ENCODE results near the gene CATSPERB.

DNA sequence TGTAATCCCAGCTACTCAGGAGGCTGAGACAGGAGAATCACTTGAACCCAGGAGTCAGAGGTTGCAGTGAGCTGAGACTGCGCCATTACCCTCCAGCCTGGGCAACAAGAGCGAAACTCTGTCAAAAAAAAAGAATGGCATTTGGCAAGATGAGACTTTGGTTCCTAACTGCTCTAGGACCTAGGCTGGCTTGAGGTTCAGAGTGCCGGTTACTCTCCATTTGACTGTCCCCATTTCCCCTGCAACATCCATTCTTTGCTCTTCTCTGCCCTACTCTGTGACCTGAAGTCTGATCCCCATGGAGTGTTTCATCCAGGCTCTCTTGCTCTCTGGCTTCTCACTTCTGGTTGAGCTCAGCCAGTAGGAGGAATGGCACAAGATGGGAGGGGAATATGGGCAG is 195.6 kb downstream of the CATSPERB start:
- TF ChIP-seq, protein P1, sequence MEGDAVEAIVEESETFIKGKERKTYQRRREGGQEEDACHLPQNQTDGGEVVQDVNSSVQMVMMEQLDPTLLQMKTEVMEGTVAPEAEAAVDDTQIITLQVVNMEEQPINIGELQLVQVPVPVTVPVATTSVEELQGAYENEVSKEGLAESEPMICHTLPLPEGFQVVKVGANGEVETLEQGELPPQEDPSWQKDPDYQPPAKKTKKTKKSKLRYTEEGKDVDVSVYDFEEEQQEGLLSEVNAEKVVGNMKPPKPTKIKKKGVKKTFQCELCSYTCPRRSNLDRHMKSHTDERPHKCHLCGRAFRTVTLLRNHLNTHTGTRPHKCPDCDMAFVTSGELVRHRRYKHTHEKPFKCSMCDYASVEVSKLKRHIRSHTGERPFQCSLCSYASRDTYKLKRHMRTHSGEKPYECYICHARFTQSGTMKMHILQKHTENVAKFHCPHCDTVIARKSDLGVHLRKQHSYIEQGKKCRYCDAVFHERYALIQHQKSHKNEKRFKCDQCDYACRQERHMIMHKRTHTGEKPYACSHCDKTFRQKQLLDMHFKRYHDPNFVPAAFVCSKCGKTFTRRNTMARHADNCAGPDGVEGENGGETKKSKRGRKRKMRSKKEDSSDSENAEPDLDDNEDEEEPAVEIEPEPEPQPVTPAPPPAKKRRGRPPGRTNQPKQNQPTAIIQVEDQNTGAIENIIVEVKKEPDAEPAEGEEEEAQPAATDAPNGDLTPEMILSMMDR (IDR thresholded peaks at IDR 0.05) = no peak
- no peak for TF ChIP-seq POLR2A (IDR thresholded peaks at IDR 0.05)

All from uterus (tissue), 2 donors.